Central memory CD4-positive, alpha-beta T cell (primary cell): ENCODE measurements around the gene CIB4.
A peak's percentile ranks its signal among the peaks of the same experiment; 100 is the strongest.

Experiments used
- DNase-seq: peaks from one replicate; pipeline ENCODE4 v3.0.0; 2022

The CIB4 gene

DNA sequence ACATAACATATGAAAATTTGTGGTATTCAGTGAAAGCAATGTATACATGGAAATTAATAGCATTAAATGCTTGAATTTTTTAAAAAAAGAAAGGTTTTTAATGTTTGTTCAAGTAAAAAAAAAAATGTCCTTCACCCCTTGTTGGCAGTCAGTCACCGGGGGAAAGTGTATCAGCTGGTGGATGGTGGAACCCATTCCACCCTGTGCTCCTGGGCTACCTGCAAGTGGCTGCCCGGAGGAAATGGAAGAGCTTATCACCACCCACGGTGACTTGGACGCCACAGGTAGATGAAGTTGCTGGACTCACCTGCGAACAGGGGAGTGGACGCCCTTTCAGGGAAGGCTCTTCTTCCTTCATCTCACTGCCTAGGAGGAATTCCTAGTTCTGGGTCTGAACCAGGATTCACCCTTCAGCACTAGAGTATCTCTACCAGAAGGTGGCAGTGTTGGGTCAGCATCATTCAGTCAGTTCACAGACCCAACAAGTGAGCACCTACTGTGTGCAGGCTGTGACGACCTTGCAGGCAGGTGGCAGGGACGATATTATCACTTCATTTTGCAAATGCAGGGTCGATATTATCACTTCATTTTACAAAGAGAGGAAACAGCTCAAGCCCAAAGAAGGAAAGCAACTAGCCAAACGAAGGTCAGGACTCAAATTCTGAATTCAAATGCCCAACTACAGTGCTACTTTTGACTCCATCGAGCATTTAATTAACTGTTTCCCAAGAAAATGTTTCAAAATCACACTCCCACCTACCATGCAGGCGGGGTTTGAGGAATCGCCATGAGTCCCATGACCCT is 35.8 kb downstream of the CIB4 start:
- DNase-seq: peak; percentile 16

DNA sequence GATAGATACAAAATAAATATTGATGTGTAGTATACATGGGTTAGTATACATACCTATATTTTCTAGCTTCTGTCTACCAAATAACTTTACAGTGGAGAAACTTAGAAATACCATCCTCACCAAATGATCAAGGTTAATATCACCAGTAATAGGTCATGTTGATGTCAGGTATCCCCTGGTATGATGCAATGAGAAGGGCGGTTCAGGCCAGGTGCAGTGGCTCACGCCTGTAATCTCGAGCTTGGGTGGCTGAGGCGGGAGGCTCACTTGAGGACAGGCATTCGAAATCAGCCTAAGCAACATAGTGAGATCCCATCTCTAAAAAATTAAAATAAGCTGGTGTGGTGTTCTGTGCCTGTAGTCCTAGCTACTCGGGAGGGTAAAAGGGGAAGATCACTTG is 38.6 kb downstream of the CIB4 start:
- DNase-seq: no peak

DNA sequence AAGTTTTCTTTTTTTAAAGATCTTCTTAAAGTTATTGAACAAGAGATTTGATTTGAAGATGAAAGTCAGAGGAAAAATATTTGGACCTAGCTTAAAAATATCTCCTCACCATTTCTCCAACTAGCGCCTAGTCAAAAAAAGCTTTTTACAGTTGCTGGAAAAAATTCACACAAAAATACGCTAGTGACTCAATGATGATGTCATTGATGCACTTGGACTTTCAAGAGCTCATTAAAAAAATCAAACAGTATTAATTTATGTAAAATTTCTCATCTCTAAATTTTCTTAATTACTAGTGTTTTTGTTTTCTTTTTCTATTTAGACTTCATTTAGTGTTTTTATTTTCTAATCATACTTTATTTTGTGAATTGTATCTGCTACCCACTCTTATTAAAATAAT is 41.8 kb downstream of the CIB4 start:
- no peak for DNase-seq

DNA sequence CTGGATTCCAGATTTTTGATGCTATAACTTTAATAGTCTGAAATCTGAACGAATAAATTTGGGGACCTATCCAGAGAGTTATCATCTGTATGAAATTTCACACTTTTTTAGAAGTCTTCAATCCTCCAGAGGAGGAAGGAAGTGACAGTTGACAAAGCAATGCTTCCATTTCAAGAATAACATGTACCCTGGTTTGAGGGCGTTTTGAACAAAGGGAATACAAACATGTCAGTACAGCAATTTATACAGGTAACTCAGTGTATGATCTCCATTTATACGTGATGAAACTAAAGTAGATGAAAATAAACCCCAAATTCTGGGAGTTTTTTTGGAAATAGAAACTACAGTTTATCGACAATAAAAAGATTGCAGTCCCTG is 42.2 kb downstream of the CIB4 start:
- DNase-seq: no peak

DNA sequence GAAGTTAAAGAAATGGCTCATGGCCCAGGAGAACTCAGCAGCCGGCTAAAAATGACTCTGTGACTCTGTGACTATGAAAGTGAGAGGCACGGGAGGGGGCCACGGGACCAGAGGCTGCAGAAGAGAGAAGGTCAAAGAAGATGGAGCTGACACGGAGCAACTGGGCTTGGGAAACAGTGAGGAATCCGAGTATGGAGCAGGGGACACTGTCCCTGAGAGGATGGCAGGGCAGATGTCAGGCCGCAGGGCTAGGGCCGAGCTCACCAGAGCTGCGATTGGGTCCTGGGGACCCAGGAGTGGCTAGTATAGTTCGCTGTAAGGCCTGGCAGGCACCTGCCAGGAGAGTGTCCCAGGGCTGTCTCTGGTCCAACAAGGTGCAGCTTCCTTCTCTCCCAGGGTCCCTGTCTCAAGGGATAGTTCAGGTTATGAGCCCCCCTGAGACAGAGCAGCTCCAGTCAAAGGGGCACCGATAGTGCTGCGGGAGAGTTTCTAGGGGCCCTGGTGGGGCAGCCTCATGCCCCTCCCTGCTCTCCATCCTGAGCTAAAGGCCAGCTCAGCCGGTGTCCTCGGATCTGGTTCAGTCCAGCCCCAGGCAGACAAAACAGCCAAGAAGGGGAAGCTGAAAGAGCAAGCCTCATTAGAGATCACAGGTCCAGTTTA is 42.7 kb downstream of the CIB4 start:
- DNase-seq: no peak

DNA sequence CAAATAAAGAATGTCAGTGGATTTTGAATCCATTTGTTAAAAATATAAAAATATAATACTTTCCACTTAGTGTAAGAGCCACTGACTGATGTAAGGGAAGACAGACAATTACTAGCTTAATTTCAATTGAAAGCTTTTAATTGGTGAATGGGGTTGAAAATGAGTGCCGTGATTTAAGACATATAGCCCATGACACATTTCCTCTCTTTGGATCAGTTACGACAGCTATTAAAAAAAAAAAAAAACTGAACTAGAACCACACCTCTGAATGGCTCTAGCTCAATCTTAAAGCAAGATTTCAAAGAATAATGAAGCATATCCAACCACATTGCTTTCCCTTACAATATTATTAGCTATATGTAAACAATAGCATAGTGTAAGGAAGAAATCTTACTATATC is 44.0 kb downstream of the CIB4 start:
- DNase-seq: no peak

DNA sequence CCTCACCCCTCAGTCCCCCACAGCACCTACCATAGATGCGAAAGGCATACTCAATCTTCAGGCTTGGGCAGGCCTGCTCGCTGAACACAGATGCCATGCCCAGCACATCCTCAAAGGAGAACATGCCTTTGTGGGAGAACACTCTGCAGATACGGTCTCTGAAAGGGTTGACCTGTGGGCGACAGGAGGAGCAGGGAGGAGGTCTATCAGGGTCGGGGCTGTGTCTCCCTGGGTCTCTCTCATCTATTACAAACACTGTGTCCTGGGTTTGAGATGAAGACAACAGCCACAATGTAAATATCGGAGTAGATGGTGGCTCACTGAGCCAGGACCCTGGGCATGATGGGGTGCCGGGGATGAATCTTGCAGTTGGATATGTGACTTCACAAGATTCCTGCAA is 46.0 kb downstream of the CIB4 start:
- no peak for DNase-seq

DNA sequence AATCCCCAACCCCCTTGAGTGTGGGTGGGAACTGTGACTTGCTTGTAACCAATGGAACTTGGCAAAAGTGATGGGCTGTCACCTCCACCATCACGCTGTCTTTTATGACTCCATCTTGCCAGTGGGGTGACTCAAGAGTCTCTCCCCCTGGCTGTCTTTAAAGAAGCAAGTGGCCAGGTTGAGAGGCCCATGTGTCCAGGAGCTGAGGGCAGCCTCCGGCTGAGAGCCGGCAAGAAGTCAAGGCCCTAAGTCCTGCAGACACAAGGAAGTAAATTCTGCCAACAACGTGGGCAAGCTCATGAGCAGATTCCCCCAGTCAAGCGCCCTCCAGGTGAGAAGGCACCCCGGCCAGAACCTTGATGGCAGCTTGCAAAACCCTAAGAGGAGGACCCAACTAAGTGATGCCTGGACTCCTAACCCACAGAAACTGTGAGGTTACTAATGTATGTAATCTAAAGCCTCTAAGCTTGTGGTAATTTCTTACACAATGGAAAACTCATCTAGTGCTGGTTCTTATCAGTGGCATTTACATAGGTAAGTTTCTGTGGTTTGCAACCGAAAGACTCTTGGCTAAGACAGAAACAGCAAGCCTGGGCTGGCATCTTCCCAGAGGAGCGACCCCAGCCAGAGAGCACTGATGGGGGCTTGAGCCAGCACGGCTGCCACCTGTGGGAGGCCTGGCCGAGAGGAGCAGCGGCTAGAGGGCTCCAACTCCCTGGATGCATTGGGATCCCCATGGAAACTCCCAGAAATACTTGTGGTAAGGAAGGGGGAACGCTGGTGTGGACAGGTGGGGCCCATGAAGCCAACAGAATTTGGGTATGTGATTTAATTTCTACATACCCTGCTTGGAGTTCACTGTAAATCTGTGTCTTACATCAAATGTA is 49.3 kb downstream of the CIB4 start:
- DNase-seq: no peak

DNA sequence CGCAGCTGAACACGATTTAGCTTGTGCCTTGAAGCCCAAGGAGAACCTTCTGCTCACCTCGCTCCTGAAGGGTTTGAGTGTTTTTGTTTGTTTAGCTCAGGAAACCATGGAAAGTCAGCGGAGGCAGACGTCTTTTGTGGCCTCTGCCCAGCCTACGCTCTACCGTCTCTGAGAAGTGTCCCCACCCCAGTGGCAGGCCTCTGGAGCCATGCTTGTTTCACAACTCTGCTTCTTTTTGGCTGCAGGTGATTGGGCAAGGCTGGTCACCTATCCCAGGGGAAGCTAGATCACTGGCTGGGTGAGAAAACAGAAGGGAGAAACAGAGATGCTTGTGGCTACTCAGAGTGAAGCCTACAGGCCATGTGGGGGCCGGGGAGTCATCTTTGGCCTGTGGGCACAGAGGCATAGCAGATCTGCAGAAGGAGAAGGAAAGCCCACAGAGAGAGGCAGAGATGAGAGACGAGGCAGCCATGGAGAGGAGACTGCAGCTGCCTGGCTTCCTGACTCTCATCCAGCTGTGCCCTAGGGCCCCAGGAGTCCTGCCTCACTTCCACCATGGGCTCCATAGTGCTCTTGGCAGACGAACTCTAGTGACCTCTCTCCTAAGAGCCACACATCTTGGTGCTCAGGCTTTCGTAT is 50.1 kb downstream of the CIB4 start:
- DNase-seq: no peak

DNA sequence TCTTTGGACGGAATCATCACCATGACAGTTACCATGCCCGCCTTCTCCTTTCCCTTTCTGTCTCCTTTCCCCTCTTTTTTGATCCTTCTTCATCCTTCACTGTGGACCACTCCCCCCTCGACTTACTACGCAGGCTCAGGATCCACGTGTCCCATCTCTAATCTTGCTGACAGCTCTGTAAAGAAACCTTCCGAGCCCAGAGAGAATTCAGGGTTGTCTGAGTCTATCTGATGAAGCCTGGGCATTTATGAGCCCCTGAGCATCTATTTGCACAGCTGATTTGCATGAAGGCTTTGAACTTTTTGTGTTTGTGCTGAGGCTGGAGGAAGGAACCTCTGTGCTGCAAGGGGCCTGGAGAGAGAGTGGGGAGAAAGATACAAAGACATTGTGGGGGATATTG is 50.7 kb downstream of the CIB4 start:
- no peak for DNase-seq

DNA sequence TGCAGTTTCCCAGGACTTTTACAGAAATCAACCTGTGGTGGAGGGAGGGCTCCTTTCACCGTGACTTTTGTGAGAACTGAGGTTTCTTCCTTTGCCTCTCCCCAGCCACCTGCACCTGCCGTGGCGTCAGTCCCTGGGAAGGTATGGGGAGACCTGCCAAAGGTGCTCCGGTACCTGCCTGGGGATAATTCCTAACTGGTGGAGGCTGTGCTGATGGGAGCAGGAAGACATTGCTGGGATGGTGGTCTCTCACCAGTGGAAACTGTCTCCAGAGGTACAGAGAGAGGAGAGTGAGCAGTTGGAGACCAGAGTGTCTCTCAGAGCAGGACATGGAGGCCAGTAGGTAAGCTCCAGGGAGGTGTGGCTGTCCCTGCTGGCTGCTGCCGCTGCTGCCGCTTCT is 52.6 kb downstream of the CIB4 start:
- DNase-seq: no peak

DNA sequence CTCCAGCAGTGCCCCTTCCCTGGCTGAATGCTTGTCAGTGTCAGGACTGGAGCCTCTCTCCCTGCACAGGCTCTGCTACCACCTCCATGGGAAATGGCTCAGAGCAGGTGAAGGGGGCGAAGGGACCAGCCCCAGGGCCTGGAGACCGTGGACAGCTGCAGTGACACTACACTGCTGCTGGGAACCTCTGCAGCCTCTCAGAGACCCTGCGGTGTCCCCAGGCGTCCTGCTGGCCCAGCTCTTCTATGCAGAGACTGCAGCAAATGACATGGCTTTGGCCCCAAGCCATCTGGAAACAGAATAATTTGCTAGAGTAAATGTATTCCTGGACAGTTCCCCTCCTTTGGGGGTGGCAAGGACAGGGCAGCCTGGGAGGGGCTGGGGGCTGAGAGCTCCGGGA is 53.2 kb downstream of the CIB4 start:
- no peak for DNase-seq

DNA sequence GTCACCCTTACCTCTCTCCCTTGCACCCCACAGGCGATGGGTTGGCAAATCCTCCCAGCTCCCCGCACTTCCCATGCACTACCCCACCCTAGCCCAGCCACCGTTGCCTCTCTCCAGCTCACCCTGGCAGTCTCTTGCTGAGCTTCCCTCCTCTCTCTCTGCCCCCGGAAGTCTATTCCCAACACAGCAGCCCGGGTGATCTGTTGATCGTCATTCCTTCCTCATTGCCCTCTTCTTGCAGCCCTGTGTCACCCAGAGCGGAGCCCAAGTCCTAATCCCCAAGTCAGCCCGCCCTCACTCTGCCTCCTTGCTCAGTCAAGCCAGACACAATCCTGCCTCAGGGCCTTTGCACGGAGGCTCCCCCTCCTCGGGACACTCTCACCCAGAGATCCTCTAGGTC is 55.2 kb downstream of the CIB4 start:
- no peak for DNase-seq

DNA sequence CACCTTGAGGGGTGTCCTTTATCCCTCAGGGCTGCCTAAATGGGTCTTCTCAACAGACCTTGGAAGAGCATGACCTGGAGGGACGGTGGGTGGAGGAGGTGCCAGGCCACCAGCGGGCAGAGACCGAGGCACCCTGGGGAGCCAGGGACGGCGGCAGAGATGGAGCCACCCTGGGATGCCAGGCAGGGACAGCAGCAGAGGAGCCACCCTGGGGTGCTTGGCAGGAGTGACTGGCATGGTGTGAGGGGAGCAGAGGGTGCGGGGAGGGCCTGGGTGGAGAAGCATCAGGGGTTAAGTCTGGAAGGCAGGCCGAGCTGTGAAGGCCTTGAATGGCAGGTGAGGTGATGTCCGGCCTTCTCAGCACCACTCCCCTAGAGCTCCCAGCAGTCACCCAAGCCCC is 56.1 kb downstream of the CIB4 start:
- no peak for DNase-seq

DNA sequence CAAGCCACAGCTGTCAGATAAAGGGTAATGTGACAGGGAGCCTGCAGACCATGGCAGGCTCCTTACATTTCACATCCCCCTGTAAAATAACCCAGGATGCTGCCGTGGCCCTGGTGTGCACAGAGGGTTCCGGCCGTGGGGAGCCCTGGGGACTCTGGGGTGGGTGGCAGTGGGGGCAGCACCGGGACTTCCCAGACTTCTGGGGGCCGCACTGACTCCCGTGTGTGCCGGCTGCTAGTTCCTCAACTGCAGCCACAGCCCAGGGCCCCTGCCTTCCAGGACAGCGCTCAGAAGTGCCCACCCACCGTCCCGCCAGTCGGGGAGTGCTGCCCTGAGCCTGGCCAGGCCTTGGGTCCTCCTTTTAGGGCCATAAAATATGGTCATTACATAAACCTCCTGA is 56.5 kb downstream of the CIB4 start:
- DNase-seq: no peak

DNA sequence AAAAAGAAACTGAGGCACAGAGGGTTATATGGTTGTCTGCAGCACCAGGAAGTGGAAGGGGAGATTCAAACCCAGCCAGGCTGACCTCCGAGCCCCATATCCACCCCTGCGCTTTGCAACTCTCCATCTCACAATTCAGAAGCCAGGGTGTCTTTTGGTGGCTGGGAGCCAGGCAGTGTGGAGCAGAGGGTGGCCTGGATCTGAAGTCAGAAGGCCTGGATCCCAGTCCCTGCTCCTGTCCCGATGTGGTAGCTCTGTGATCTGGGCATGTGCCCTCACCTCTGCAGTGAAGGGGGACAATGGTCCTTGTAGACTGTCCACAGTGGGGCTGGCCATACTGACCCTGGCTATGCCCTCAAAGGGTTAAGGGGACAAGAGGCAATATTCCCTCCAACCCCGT is 57.0 kb downstream of the CIB4 start:
- DNase-seq: no peak

DNA sequence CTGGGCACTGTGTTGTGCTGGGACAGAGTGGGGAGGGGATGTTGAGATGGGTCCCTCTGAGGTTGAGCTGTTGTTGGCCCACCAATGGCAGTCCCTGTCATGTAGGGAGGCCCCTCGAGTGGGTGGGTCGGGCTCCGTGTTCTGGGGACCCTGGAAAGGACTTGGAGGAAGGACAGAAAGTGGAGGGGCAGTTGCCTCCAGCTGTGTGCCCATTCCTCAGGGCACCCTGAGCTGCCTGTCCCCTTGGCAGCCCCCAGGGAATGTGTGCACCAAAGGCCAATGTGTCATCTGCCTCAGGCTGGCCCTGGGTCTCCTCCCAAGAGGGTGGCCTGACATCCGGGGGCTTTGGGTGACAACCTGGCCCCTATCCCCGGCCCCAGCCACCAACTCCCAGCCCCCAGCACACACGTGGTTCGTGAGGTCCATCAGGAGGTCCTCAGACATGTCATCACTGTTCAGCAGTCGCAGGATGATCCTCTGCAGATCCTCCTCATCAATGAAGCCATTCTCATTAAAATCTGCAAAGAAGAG is 57.7 kb downstream of the CIB4 start:
- no peak for DNase-seq

DNA sequence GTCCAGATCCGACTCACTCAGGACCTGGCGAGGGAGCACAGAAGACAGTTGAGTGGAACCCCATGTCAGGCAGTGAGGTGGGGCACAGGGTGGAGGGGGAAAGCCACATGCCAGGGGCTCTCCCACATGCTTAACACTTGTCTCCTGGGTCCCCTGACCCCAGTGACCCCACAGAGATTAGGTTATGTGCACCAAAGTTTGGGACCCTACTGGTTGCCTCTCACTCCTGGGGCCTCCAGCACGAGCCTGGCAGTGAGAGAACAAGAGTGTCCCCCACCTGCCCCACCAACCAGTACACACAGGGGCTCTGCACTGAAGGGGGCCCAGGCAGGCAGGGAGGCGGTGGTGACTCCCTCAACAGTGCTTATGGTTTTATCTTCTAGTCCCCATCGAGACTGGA is 58.3 kb downstream of the CIB4 start:
- DNase-seq: no peak

DNA sequence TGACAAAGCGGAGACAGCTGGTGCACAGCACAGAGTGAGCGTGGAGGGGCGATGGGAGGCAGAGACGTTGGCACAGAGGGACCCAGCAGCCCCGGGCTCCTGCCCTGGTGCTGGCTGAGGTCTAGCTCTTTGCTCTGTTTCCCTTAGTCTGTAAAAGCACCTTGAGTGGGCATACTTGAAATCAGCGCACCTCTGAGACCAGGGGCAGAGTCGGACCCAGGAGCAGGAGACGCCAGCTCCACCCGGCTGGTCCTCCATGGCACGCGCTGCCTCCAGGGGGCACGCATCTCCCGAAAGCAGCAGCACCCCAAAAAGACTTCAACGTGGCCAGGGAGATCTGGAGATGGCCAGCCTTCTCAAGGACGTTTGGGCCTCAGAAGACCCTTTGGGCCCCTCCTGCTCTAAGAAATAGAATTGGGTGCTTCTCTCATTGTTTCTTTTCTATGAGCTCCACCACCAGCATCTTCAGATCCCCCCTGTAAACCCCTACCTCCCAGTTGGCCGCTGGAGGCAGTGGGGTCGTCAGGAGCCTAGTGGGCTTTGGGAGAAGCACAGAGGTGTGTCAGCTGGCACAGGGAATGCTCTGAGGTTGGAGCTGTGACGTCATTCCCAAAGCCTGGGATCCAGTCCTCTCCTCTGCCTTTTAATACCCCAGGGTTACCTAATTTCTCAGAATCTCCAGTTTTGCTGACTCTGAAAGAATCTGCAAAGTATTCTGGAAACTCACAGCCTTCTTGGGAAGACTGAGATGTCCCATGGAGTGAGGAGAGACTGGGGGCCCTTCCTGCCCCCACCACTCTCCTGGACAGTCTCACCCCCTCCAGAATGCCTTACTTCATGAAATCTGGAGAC is 58.9 kb downstream of the CIB4 start:
- no peak for DNase-seq

DNA sequence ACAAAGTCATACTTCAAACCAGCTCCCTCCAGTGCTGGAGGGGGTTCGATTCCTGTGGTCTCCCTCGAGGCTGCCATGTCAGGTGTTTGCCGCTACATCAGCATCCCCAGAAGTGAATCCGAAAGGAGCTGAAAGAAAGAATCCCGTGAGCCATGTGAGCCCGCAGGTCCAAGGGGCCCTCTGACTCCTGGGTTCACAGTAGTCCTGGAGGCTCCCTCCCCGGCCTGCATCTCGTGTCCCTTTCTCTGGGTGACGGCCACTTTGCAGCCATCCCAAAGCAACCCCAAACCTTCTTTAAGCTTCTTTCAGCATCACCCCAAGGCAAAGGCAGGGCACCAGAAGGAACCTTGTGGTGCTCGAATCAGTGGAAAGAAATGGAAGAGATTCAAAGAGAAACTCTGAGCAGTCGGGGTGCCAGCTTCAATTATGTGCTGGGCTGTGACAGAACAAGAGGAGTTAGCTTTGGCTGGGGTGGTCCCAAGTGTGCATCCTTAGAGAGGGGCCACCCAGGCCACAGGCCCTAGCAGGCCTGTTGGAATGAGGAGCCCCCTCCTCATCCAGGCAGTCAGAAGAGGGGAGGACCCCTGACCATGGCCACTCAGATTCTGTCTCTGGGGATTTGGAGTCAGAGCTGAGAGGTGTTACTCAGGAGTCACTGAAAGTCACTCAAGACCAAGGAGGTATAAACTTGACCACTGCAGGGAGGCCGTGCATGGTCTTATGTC is 59.7 kb downstream of the CIB4 start:
- no peak for DNase-seq

DNA sequence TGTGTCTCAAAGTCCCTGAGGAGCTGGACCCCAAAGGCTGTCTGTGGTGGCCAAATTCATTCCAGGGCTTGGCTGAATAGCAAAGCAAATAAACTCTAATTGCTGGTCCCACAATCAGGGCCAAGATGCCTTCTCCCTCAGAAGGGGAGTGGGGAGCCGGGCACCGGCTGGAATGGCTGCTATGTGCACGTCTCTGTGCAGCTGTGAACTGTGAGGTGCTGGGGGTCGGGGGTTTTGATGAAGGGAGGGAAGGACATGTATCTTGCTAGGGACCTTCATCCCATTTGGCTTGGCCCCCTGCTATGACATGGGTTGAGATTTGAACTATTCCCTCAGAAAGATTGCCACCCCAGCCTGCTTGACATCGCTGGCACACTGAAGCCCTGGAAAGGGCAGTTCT is 60.4 kb downstream of the CIB4 start:
- DNase-seq: no peak
